Mesodermal cell (in vitro differentiated cells): ENCODE results near the gene ATP13A4.

Experiments used
- H3K27ac ChIP-seq: 2 replicates; pipeline ENCODE4 v1.7.0; 2013; ENCODE audit warnings: mild to moderate bottlenecking, low read depth, low read length, moderate library complexity; ENCODE audit not compliant: severe bottlenecking
- H3K36me3 ChIP-seq: 2 replicates; pipeline ENCODE4 v1.7.1; 2013; ENCODE audit warnings: mild to moderate bottlenecking, low read length, moderate library complexity; ENCODE audit not compliant: control insufficient read depth, insufficient read depth
- H3K4me1 ChIP-seq: one replicate; pipeline ENCODE4 v1.7.1; 2013; ENCODE audit warnings: mild to moderate bottlenecking, low read length; ENCODE audit not compliant: insufficient read depth, control insufficient read depth, poor library complexity, severe bottlenecking
- H3K4me3 ChIP-seq: 2 replicates; pipeline ENCODE4 v1.7.0; 2013; ENCODE audit warnings: low read length, control low read depth, mild to moderate bottlenecking; ENCODE audit not compliant: insufficient read depth, poor library complexity, severe bottlenecking; ENCODE audit errors: extremely low read depth
- H3K9me3 ChIP-seq: 2 replicates; pipeline ENCODE4 v1.7.1; 2013; ENCODE audit warnings: mild to moderate bottlenecking, low read length, moderate library complexity; ENCODE audit not compliant: control insufficient read depth
- WGBS, 2 experiments: methylation state at CpG; one replicate each; pipeline ENCODE4 v1.1.5; 2013; ENCODE audit warnings: missing lambda C conversion rate in 2 of 2; ENCODE audit not compliant: insufficient coverage in 2 of 2; 5-methylcytosine and 5-hydroxymethylcytosine counted together

The ATP13A4 gene

GRCh38 chr3:193515966-193516365 is 38.7 kb downstream of the ATP13A4 start:
- WGBS, 2 experiments: 83% methylated on average over 1 of the region's 2 CpGs; no CpG with 5 or more reads in 1 of the 2 experiments
- H3K9me3 ChIP-seq: no peaks in the 10 kb centered on the region
- H3K27ac ChIP-seq: no peak overlapping the region
- no peaks in the 10 kb centered on the region for H3K36me3 ChIP-seq
- no peaks in the 10 kb centered on the region for H3K4me1 ChIP-seq
- H3K4me3 ChIP-seq: no peak overlapping the region

- H3K4me3 ChIP-seq: no peak overlapping the region
- no peak overlapping the region for H3K27ac ChIP-seq
- WGBS, 2 experiments: 89 to 93% methylated on average over 9 to 11 of the region's 12 CpGs
- peaks cover 7% of the 10 kb centered on the region for H3K4me1 ChIP-seq
- H3K36me3 ChIP-seq: no peaks in the 10 kb centered on the region
- no peaks in the 10 kb centered on the region for H3K9me3 ChIP-seq
Observed at GRCh38 chr3:193510154-193510553, 44.5 kb downstream of the ATP13A4 start.

- WGBS, 2 experiments: no CpG with 5 or more reads among the region's 4 CpGs
- Histone ChIP-seq H3K9me3 (no peaks in the 10 kb centered on the region), H3K36me3 (no peaks in the 10 kb centered on the region), H3K4me1 (peaks cover 7% of the 10 kb centered on the region), H3K4me3 (no peak overlapping the region), H3K27ac (no peak overlapping the region)
Observed at GRCh38 chr3:193509103-193509965, 45.4 kb downstream of the ATP13A4 start.

GRCh38 chr3:193508108-193508507 is 46.6 kb downstream of the ATP13A4 start:
- Histone ChIP-seq H3K4me3 (no peak overlapping the region), H3K9me3 (no peaks in the 10 kb centered on the region), H3K36me3 (no peaks in the 10 kb centered on the region), H3K27ac (no peak overlapping the region), H3K4me1 (peaks cover 7% of the 10 kb centered on the region)
- 100% methylated on average over 1 of the region's 2 CpGs; no CpG with 5 or more reads in 1 of the 2 experiments for WGBS, 2 experiments

GRCh38 chr3:193507566-193507965 is 47.1 kb downstream of the ATP13A4 start:
- no peak overlapping the region for H3K4me3 ChIP-seq
- no peaks in the 10 kb centered on the region for H3K36me3 ChIP-seq
- WGBS, 2 experiments: no CpG with 5 or more reads among the region's 3 CpGs
- peaks cover 7% of the 10 kb centered on the region for H3K4me1 ChIP-seq
- no peaks in the 10 kb centered on the region for H3K9me3 ChIP-seq
- no peak overlapping the region for H3K27ac ChIP-seq

- no peaks in the 10 kb centered on the region for H3K9me3 ChIP-seq
- WGBS, 2 experiments: no CpG with 5 or more reads among the region's 1 CpG
- H3K4me1 ChIP-seq: peaks cover 7% of the 10 kb centered on the region
- H3K4me3 ChIP-seq: no peak overlapping the region
- H3K27ac ChIP-seq: no peak overlapping the region
- no peaks in the 10 kb centered on the region for H3K36me3 ChIP-seq
Observed at GRCh38 chr3:193506921-193507320, 47.8 kb downstream of the ATP13A4 start.

GRCh38 chr3:193502871-193503270 is 51.8 kb downstream of the ATP13A4 start:
- H3K4me3 ChIP-seq: no peak overlapping the region
- H3K27ac ChIP-seq: no peak overlapping the region
- WGBS, 2 experiments: 82 to 100% methylated on average over 1 to 3 of the region's 4 CpGs
- H3K36me3 ChIP-seq: no peaks in the 10 kb centered on the region
- H3K9me3 ChIP-seq: no peaks in the 10 kb centered on the region
- H3K4me1 ChIP-seq: peaks cover 4% of the 10 kb centered on the region

- no peak overlapping the region for H3K27ac ChIP-seq
- no peaks in the 10 kb centered on the region for H3K36me3 ChIP-seq
- WGBS, 2 experiments: 91 to 96% methylated on average over 4 of the region's 7 CpGs
- H3K4me3 ChIP-seq: no peak overlapping the region
- H3K4me1 ChIP-seq: peaks cover 4% of the 10 kb centered on the region
- H3K9me3 ChIP-seq: no peaks in the 10 kb centered on the region
Observed at GRCh38 chr3:193499801-193500485, 54.8 kb downstream of the ATP13A4 start.

GRCh38 chr3:193499136-193499770 is 55.4 kb downstream of the ATP13A4 start:
- Histone ChIP-seq H3K4me3 (no peak overlapping the region), H3K27ac (no peak overlapping the region), H3K36me3 (no peaks in the 10 kb centered on the region), H3K4me1 (peaks cover 4% of the 10 kb centered on the region), H3K9me3 (no peaks in the 10 kb centered on the region)
- 80 to 92% methylated on average over 2 of the region's 3 CpGs for WGBS, 2 experiments

GRCh38 chr3:193498215-193498614 is 56.5 kb downstream of the ATP13A4 start:
- 83 to 96% methylated on average over 2 of the region's 3 CpGs for WGBS, 2 experiments
- Histone ChIP-seq H3K4me1 (peaks cover 4% of the 10 kb centered on the region), H3K4me3 (no peak overlapping the region), H3K27ac (no peak overlapping the region), H3K36me3 (no peaks in the 10 kb centered on the region), H3K9me3 (no peaks in the 10 kb centered on the region)
